KBM-7 (cell line): Measurements from ENCODE around the gene EPB41.

Experiments used
- DNase-seq: peaks from one replicate; pipeline ENCODE4 v3.0.0-alpha.2; 2015
- in situ Hi-C: fragments of 300-500 bp; cut with MboI; formaldehyde crosslinking; loops from 2 replicates; pipeline ENCODE4 v1.14.3; 2020; ENCODE audit warnings: low sequenced_read_pairs, low pct_unique_long_range_greater_than_20kb, mixed read lengths

The EPB41 gene

DNA sequence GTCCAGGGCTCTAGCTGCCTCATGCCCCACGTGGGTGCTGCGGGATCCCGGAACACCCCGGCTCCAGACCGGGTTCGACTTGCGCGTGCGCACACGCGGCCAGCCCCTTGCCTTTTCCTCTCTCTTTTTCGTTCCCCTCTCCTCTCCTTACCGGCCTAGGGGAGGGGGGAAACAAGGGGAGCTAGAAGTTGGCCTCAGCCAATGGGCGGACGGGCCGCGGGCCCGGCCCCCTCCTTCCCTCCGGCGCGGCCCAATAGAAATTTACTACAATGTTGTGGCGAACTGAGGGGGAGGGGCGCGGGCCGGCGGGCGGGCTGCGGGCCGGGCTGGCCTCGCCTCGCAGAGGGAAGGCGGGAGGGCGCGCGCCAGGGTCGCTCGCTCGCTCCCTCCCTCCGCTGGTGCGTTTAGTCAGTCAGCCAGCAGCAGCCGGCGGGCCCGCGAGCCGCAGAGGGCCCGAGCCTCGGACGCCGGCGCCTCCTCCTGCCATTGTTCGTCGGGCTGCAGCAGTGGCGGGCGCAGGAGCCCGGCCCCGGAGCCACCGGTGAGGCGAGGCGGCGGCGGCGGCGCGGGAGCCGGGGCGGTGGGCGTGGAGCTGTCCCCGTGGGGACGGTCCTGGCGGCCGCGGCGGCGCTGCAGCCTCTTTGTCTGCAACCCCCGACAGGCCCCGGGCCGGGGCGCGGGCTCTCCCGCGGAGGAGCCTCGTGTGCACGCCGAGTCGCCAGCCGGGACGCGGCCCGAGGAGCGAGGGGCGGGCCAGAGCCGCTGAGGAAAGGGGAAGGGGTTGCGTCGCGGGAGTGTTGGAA lies at the start of gene EPB41:
Gene EPB41, plus strand, starts transcription at position 342 of the 803 bp plus-strand sequence. CDS start 72,869 bp downstream, outside the sequence.
- in situ Hi-C loops: no loop called here
- peak; percentile 99 for DNase-seq

DNA sequence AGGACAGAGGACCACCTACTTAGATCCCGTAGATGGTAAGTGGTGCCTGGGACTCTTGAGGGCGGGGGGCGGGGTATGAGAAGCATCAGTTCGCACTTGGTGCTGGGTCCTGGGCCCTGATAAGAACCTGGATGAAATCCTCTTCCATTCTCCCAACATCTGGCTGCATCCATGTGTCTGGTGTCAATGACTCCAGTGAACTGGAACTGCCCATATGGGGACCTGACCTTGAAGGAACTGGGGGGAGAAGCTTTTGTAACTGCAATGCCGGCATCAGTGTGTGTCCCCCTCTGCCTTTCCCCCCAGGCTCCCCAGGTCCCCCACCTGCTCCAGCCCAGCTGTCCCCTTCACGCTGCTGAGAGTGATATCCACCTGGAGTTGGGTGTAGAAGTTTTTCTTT lies 49.7 kb upstream of the EPB41 start:
- DNase-seq: no peak
- in situ Hi-C loops: loop anchor here (25.0 kb wide), 1 partner anchor 227 kb away; the partner anchor contains the start of genes RNU11 and TAF12

DNA sequence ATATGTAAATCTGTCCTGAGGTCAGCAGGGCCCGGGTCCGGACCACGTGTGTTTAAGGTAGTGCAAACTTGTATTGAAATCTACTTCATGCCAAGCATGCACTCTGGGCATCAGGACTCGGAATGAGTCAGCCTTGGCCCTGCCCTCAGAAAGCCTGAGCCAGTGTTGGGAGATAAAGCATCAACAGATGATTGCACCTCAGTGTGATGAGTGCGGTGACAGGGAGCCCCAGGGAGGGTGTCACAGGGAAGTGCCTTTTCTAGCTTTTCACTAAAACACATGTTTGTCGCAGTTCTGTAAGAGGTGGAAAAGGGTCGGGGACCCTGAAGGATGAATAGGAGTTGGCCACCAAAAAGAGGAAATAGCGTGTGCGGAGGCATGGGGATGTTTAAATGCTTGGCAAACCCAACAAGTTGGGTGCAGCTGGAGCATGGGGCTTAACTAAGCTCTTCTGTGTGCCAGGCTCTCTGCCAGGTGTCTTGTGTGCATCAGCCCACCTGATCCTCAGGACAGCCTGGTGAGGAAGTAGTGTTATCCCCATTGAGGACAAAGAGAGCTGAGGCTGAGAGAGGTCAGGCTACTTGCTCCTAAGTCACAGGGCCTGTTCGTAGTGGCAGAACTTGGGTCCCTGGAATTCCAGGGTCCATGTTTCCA lies 48.2 kb upstream of the EPB41 start:
- DNase-seq: peak; percentile 42
- in situ Hi-C loops: loop anchor here (25.0 kb wide), 1 partner anchor 229 kb away; the partner anchor contains the start of genes RNU11 and TAF12

DNA sequence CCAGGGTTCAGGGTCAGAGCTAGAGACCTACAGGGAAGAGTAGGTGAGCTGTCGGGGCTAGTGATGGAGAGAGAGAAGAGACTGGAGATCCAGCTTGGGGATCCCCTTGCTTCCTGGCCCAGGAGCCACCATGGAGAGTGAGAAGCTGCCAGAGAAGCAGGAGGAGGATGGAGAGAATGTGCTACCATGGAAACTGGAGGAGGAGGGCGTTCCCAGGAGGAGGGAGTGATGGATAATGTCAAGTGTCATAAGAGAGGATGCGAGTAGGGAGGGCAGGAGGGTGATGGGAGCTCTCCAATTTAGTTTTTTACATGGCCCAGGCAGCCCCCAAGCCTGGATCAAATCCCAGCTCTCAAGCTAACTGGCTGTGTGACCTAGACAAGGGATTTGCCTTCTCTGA lies 46.5 kb upstream of the EPB41 start:
- in situ Hi-C loops: loop anchor here (25.0 kb wide), 1 partner anchor 231 kb away; the partner anchor contains the start of genes RNU11 and TAF12
- no peak for DNase-seq

DNA sequence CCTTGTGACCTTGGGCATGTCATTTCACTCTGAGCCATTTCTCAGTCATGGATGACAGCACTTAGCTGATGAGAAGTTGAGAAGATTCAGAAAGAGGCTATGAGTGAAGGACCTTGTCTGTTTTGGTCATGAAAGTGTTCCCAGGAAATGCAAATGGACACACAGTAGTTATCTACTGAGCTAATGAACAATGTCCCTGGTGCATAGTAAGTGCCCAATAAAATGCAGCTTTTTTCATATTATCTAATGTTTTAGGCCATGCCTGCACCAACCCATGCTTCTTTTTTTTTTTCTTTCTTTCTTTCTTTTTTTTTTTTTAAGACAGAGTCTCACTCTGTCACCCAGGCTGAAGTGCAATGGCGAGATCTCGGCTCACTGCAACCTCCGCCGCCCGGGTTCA lies 44.4 kb upstream of the EPB41 start:
- in situ Hi-C loops: loop anchor here (25.0 kb wide), 1 partner anchor 233 kb away; the partner anchor contains the start of genes RNU11 and TAF12

DNA sequence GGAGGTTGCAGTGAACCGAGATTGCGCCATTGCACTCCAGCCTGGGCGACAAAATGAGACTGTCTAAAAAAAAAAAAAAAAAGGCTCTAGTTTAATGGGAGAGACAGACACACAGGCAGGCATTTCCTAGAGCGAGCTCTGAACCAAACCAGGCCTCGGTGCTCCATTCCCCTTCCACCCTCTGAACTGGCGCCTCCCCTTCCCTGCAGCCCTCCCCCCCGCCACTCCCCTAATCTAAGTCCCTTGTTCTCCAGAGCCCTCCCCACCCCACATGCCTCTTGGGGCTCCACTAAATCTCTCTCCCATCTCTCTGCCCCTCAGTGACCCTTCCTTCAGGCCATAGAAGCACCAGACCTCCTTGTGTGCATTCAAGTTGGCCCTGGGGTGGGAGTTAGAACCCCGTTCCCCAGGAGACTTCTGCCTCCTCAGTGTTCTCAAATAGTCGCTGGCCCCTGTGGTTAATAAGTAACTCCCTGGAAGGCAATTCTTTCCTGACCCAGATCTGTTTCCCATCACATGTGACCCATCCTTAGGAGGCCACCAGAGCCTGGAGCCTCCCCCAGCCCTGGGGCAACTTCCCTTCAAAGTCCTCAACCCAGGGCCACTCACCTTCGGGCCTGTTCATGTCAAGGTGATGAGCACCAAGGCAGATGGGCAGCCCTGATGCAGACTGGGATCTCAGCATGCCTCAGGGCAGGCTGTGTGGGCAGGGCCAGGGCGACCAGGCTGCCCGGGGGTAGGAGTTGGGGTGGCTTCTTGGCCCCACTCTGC lies 42.6 kb upstream of the EPB41 start:
- DNase-seq: no peak
- in situ Hi-C loops: loop anchor here (25.0 kb wide), 1 partner anchor 235 kb away; the partner anchor contains the start of genes RNU11 and TAF12

More for the DNA sequence above, 44.4 kb upstream of the EPB41 start:
- no peak for DNase-seq

DNA sequence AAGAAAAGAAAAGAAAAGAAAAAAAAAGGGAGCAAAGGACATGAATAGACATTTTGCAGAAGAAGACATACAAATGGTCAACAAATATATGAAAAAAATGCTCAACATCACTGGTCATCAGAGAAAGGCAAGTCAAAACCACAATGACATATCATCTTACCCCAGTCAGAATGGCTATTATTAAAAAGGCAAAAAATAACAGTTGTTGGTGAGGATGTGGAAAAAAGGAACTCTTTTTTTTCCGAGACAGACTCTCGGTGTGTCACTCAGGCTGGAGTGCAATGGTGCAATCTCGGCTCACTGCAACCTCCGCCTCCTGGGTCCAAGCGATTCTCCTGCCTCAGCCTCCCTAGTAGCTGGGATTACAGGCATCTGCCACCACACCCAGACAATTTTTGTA lies 39.2 kb upstream of the EPB41 start:
- in situ Hi-C loops: loop anchor here (25.0 kb wide), 1 partner anchor 312 kb away; the partner anchor contains the start of gene SRSF4
- DNase-seq: peak; percentile 53

DNA sequence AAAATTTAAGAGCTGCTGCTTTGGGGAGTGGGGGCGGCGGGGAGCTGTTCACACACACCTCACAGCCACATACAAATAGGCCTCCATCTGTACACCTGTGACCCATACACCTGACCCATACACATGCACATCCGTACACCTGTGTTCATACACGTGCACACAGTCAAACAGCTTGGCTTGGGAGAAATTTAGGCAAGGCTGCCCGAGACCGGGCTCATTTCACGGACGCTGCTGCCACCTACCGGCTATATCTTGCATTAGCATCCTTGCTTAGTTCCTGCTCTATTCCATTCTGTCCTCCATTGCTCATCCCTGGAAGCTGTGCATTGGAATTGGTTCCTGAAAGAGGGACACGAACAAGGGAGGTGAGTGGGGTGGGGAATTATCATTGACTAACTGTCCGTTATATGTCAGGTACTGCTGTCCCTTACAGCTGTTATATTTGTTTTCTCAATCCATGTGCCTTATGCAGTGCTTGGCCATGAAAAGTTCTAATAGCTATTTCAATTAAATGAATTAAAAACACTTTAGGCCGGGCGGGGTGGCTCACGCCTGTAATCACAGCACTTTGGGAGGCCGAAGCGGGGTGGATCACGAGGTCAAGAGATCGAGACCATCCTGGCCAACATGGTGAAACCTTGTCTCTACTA lies 37.1 kb upstream of the EPB41 start:
- in situ Hi-C loops: loop anchor here (25.0 kb wide), 1 partner anchor 310 kb away; the partner anchor contains the start of gene SRSF4
- DNase-seq: peak; percentile 85

DNA sequence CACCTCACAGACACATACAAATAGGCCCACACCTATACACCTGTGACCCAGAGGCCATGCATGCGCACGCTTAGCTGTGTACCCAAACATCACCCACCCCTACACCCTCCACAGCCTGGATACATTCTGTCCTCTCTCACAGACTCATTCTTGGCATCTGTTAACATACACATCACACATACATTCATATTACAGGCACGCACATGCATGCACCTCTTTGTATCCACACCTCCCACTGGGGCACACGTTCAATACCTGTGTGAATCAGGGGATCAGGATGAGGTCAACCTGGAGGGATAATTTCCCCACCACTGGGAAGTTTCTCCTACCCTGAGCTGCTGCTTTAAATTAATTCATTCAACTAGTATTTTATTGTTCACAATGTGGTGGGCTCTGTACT lies 35.6 kb upstream of the EPB41 start:
- in situ Hi-C loops: loop anchor here (25.0 kb wide), 1 partner anchor 309 kb away; the partner anchor contains the start of gene SRSF4
- DNase-seq: no peak

DNA sequence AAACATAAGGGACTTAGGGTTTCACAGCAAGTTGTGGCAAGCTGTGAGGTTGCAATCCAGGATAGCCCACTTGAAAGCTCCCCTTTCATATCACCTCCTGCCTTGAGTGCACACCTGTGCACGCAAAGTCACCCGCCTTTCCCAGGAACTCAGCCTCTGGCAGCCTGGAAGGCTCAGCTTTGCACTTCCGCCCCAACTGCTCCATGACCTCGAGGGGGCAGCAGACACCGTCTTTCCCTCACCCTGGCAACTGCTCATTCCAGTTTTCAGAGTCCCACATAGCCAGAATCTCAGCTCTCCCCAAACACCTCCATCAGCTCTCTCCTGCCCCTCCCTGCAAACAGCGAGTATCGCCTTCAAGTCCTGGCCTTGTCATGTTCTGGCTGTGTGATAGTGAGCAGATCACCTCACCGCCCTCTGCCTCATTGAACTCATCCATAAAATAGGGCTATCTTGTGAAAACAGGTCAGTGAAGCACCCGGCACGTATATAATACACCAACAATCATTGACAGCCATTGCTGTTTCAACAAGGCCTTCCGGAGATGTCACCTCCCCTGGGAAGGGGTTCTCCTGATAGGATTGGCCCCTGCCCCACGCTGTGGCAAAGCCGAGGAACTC lies 32.2 kb upstream of the EPB41 start:
- DNase-seq: peak; percentile 93
- in situ Hi-C loops: loop anchor here (10.0 to 25.0 kb wide), 2 partner anchors 153 to 305 kb away; partner anchors contain the start of gene SRSF4

DNA sequence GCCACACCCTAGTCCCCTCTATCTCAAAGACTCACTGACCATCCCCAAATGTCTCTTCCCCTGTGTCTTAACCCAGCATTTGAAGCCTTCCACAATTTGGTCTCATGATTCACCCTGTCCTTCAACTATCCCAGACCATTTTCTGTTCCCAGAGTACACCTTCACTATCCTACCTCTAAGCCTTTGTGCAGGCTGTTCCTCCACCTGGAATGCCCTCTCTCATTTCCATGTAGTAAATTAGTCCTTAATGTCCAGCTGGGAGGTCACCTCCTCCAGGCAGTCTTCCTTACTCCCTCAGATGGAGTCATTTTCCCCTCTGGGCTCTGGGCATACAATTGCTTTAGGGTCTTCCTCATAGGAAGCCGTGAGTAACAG lies 31.1 kb upstream of the EPB41 start:
- in situ Hi-C loops: loop anchor here (10.0 to 25.0 kb wide), 2 partner anchors 152 to 304 kb away; partner anchors contain the start of gene SRSF4

DNA sequence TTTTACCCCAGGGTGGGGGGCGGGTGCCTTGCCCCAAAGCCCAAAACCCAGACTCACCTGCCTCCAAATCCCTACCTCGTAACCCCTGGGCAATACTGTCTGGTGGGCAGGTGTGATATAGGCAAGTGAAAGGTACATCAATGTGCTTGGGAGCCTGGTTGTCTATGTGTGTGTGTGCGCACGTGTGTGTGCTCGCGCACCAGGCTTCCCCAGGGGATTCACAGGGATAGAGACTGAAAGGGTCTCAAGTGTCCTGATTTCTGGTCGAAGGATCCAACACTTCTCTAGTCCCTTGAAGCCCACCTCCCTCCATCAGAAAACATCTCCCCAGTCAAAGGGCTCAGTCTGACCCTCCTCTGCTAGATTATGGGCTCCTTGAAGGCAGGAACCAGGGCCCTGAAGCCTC lies 28.9 kb upstream of the EPB41 start:
- DNase-seq: no peak
- in situ Hi-C loops: loop anchor here (10.0 to 25.0 kb wide), 2 partner anchors 149 to 302 kb away; partner anchors contain the start of gene SRSF4

More for the DNA sequence above, 31.1 kb upstream of the EPB41 start:
- no peak for DNase-seq

DNA sequence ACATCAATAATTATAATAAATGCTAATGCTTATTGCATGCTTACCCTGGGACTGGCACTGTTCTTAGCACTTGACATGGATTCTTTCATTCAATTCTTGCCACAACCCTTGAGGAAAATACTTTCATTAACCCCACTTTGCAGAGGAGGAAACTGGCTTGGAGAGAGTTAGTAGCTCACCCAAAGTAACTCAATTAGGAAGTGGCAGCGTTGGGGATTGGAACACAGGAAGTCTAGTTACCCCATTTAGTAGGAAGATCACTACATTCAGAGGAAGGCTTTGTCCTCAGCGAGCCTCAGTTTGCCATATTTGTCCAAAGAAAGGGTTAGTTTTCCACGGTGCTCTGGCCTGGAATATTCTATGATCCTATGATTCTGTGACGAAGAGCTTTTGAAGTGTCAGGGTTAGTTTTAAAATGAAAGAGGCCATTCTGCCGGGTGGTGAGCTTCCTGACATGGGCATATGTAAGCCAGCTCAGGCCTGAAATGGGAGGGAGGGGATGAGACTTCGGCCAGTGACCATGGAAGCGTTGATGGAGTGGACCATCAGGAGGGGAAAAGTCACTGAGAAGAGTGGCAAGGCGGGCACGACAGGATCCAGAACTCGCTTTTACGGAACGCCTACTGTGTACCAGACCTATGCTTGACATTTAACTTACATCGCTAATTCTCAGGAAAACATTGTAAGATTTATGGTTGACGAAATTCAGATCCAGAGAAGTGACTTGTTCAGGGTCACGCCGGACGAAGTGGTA lies 28.2 kb upstream of the EPB41 start:
- no peak for DNase-seq
- in situ Hi-C loops: loop anchor here (10.0 to 25.0 kb wide), 2 partner anchors 149 to 301 kb away; partner anchors contain the start of gene SRSF4

DNA sequence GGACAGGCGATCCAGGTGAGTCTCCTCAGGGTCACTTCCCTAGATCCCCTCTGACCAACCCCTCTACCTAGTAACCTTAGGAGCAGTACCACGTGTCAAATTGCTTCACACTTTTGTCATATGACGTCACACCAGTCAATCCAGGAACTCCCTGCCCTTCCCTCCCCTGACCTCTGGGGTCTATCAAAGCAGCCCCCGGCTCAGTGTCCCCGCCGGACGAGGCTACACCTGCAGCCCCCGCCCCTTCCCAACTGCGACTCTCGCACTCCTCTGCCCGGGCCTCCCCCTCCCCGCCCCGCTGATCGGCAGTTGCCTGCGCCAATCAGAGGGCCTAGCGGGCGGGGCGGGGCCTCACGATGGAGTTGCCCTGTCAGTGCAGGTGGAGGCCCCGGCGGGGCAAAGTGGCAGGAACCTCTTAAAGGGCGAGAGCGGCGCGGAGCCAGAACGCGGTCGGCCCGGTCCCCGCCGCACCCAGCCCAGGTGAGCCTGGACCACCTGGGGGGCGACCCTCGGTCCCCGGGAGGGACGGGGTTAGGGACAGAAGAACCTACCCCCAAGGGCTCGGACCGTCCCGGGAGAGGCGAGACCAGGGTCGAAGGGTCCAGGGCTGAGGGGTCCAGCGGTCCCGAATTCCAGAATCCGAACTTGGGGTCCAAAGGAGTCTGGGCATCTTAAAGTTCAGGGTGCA lies 27.5 kb upstream of the EPB41 start:
- peak; percentile 86 for DNase-seq
- in situ Hi-C loops: loop anchor here (10.0 to 25.0 kb wide), 2 partner anchors 148 to 300 kb away; partner anchors contain the start of gene SRSF4

DNA sequence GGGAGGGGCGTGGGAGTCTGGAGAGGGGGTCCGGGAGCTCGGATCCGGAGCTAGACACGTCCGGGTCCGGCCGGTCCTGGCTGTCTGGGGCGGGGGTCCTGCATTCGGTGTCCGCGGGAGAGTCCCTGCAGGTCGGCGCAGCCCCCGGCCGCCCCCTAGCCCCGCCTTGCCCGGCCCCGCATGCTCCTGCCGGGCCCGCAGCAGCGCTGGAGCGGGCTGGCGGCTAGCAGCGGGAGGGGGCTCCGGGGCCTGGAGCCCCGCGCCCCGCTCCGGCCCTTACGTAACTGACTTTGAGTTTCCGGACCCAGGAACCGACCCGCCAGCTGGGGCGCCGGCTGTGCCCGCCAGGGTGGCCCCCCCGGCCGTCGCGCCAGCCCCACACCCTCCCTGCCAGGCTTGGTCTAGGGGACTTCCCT lies 26.9 kb upstream of the EPB41 start:
- in situ Hi-C loops: loop anchor here (10.0 to 25.0 kb wide), 2 partner anchors 147 to 300 kb away; partner anchors contain the start of gene SRSF4
- DNase-seq: no peak
